Activated CD4-positive, alpha-beta memory T cell treated with anti-CD3 and anti-CD28 coated beads, Interleukin-2, amount 10 ng/mL, durations not matched to agents 7 days and 5 days (primary cell): Measurements from ENCODE around the gene CA5A. TPM values are rescaled to one million over a fixed set of nuclear protein-coding genes. Genes with fewer than 3 reads are reported as not detected.
"Not testable (repeated sequence)": the region's sequence is repeated elsewhere in the genome, so short reads cannot be mapped to it uniquely, and the experiment has no call there.

ENCODE experiments used
- CTCF ChIA-PET: fragments of 350-600 bp; sonication (Branson Sonifier 250); formaldehyde crosslinking; loops from one replicate; lab custom pipeline; 2021; ENCODE audit warnings: antibody characterized with exemption, inconsistent platforms; lab: Charles Lee
- POLR2A ChIA-PET: fragments of 350-600 bp; sonication (Branson Sonifier 250); formaldehyde crosslinking; loops from one replicate; lab custom pipeline; 2021; ENCODE audit warnings: antibody characterized with exemption; lab: Charles Lee
- DNase-seq: peaks from one replicate; pipeline ENCODE4 v3.0.0-alpha.2; 2020
- H3K27ac Mint-ChIP-seq: one replicate; pipeline ENCODE4 v1.8.0; 2021; ENCODE audit warnings: mild to moderate bottlenecking, mixed read lengths
- H3K27me3 Mint-ChIP-seq: one replicate; pipeline ENCODE4 v1.8.0; 2021; ENCODE audit warnings: mixed read lengths
- H3K36me3 Mint-ChIP-seq: one replicate; pipeline ENCODE4 v1.8.0; 2021; ENCODE audit warnings: low read depth, mixed read lengths
- H3K4me1 Mint-ChIP-seq: one replicate; pipeline ENCODE4 v1.8.0; 2021; ENCODE audit warnings: mixed read lengths
- H3K4me3 Mint-ChIP-seq: one replicate; pipeline ENCODE4 v1.8.0; 2021; ENCODE audit warnings: mild to moderate bottlenecking, mixed read lengths
- H3K9me3 Mint-ChIP-seq: one replicate; pipeline ENCODE4 v1.8.0; 2021; ENCODE audit warnings: mixed read lengths
- total RNA-seq, 2 experiments: library from RNA; stranded (reverse); gene quantifications; one replicate each; pipeline ENCODE4 v1.2.3, GENCODE V29; 2021

Gene CA5A
- total RNA-seq: not detected

GRCh38 chr16:87936375-87937230 lies at the start of gene CA5A:
Gene CA5A, minus strand, starts transcription at chr16:87936529. Its CDS starts 79 bp downstream, at chr16:87936450.
- Mint-ChIP-seq H3K27ac (no peak within 1 kb of the TSS), H3K36me3 (no peaks in the 10 kb centered on the region), H3K4me1 (no peaks in the 10 kb centered on the region), H3K27me3 (peaks cover 3% of the 10 kb centered on the region), H3K4me3 (no peak within 1 kb of the TSS), H3K9me3 (peaks cover 3% of the 10 kb centered on the region)
- no peak for DNase-seq
- CTCF ChIA-PET: no interaction called here
- POLR2A ChIA-PET: no interaction called here

GRCh38 chr16:87985493-87985892 lies 49.2 kb upstream of the CA5A start:
- not testable (repeated sequence) for H3K4me3 Mint-ChIP-seq, H3K9me3 Mint-ChIP-seq, DNase-seq, H3K27me3 Mint-ChIP-seq, H3K27ac Mint-ChIP-seq
- H3K4me1 Mint-ChIP-seq: peaks cover 34% of the 10 kb centered on the region
- H3K36me3 Mint-ChIP-seq: peaks cover 47% of the 10 kb centered on the region
- CTCF ChIA-PET: interaction anchor here (0.6 to 1.8 kb wide), 2 partner anchors 22 to 445 kb away, joined by 3 to 4 read pairs; no protein-coding TSS in a partner anchor
- POLR2A ChIA-PET: interaction anchor here (1.0 to 1.5 kb wide), 2 partner anchors 22 to 32 kb away, joined by 3 read pairs; no protein-coding TSS in a partner anchor

GRCh38 chr16:87984632-87985267 lies 48.4 kb upstream of the CA5A start:
- H3K4me1 Mint-ChIP-seq: peaks cover 39% of the 10 kb centered on the region
- H3K36me3 Mint-ChIP-seq: peaks cover 51% of the 10 kb centered on the region
- H3K9me3 Mint-ChIP-seq: no peaks in the 10 kb centered on the region
- no peak for DNase-seq
- H3K4me3 Mint-ChIP-seq: no peak overlapping the region
- H3K27ac Mint-ChIP-seq: no peak overlapping the region
- CTCF ChIA-PET: interaction anchor here (1.8 kb wide), 1 partner anchor 23 kb away, joined by 4 read pairs; no protein-coding TSS in a partner anchor
- POLR2A ChIA-PET: interaction anchor here (1.2 to 1.5 kb wide), 2 partner anchors 21 to 28 kb away, joined by 3 read pairs; no protein-coding TSS in a partner anchor
- H3K27me3 Mint-ChIP-seq: no peaks in the 10 kb centered on the region

DNA sequence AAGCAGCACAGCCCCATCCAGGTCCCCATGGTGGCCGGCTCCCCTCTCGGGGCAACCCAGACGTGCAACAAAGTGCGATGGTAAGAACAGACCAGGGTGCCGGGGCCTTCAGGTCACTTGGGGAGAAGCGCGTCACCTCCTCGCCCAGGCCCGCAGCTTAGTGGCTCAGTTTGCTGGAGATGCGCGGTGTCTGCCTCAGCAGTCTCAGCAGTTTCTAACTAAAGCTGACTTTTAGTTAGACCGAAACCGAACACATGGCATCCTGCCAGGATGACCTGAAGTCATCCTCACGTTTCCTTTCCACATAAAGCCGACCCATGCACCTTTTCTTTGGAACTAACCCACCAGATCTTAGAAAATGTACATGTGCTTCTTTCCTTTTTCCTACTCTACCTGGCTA lies 47.9 kb upstream of the CA5A start:
- not testable (repeated sequence) for H3K4me3 Mint-ChIP-seq, H3K9me3 Mint-ChIP-seq, H3K27me3 Mint-ChIP-seq, DNase-seq
- peak overlapping the region; percentile 16 for H3K27ac Mint-ChIP-seq
- POLR2A ChIA-PET: interaction anchor here (1.2 to 1.5 kb wide), 2 partner anchors 21 to 28 kb away, joined by 3 read pairs; no protein-coding TSS in a partner anchor
- CTCF ChIA-PET: interaction anchor here (1.8 kb wide), 1 partner anchor 23 kb away, joined by 4 read pairs; no protein-coding TSS in a partner anchor
- H3K4me1 Mint-ChIP-seq: peaks cover 39% of the 10 kb centered on the region
- peaks cover 53% of the 10 kb centered on the region for H3K36me3 Mint-ChIP-seq

DNA sequence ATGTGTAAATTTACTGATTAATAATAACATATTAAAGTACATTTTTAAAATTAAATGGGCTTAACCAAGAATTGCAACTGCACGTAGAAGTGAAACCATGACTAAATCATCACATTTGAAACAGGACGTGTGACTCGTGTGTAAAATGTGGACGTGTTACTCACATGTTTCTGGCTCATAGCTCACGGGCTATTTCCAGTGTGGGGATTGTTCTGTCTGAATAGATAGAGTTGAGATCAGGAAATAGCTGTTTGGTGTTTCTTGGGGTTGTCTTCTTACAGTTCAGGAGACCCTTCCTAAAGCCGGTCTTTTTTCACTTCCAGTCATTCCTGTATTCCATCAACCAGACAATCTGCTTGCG lies 47.4 kb upstream of the CA5A start:
- DNase-seq: peak; percentile 26
- not testable (repeated sequence) for H3K9me3 Mint-ChIP-seq, H3K4me3 Mint-ChIP-seq, H3K27me3 Mint-ChIP-seq
- H3K4me1 Mint-ChIP-seq: peaks cover 43% of the 10 kb centered on the region
- ChIA-PET CTCF (interaction anchor here (1.8 kb wide), 1 partner anchor 24 kb away, joined by 4 read pairs; no protein-coding TSS in a partner anchor), POLR2A (interaction anchor here (1.2 kb wide), 1 partner anchor 27 kb away, joined by 3 read pairs; no protein-coding TSS in a partner anchor)
- H3K36me3 Mint-ChIP-seq: peaks cover 54% of the 10 kb centered on the region
- peak overlapping the region; percentile 35 for H3K27ac Mint-ChIP-seq

GRCh38 chr16:87983072-87983736 lies 46.9 kb upstream of the CA5A start:
- H3K4me3 Mint-ChIP-seq, CTCF ChIA-PET, DNase-seq, H3K27me3 Mint-ChIP-seq, H3K9me3 Mint-ChIP-seq: not testable (repeated sequence)
- Mint-ChIP-seq H3K4me1 (peaks cover 44% of the 10 kb centered on the region), H3K27ac (peak overlapping the region; percentile 50), H3K36me3 (peaks cover 54% of the 10 kb centered on the region)
- POLR2A ChIA-PET: interaction anchor here (1.2 kb wide), 1 partner anchor 27 kb away, joined by 3 read pairs; no protein-coding TSS in a partner anchor

DNA sequence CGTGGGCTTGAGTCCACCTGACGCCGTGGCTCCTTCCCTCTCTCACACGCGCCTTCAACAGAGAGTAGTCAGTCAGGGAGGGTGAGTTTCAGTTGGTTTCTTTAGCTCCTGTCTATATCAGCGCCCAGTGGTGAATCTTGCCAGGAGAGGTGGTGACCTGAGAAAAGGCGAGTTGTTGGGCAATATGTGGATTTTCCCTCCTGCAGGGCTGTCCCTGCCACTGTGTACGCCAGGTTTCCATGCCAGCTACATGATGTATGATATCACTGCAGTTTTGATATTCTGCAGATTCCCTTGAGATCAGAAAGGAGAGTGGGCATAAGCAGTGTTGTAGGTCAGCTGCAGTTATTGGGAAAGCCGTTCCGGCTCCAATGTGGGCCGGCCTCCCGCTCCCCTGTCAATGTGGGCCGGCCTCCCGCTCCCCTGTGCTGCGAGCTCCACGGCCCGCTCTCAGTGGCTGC lies 46.3 kb upstream of the CA5A start:
- Mint-ChIP-seq H3K36me3 (peaks cover 54% of the 10 kb centered on the region), H3K4me3 (no peak overlapping the region), H3K4me1 (peaks cover 44% of the 10 kb centered on the region), H3K27me3 (no peaks in the 10 kb centered on the region), H3K9me3 (no peaks in the 10 kb centered on the region), H3K27ac (no peak overlapping the region)
- ChIA-PET CTCF (no interaction called here), POLR2A (no interaction called here)
- no peak for DNase-seq

DNA sequence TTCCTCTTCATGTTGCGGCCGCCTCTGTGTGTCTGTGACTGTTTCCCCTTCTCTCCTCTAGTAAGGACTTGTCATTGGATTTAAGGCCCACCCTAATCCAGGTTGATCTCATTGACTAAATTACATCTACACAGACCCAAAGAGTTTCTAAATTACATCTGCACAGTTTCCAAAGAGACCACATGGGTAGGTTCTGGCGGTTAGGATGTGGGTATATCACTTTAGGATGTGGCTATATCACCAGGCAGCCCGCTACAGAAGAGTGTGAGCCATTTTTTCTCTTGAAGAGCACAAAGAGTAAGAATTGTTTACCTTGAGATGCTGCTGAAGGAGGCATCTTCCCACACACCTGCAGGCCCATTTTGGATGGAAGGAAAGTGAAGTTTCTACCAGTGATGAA lies 45.0 kb upstream of the CA5A start:
- H3K4me3 Mint-ChIP-seq, CTCF ChIA-PET, POLR2A ChIA-PET, H3K27me3 Mint-ChIP-seq, DNase-seq, H3K9me3 Mint-ChIP-seq: not testable (repeated sequence)
- peak overlapping the region; percentile 55 for H3K27ac Mint-ChIP-seq
- peaks cover 59% of the 10 kb centered on the region for H3K36me3 Mint-ChIP-seq
- H3K4me1 Mint-ChIP-seq: peaks cover 45% of the 10 kb centered on the region

DNA sequence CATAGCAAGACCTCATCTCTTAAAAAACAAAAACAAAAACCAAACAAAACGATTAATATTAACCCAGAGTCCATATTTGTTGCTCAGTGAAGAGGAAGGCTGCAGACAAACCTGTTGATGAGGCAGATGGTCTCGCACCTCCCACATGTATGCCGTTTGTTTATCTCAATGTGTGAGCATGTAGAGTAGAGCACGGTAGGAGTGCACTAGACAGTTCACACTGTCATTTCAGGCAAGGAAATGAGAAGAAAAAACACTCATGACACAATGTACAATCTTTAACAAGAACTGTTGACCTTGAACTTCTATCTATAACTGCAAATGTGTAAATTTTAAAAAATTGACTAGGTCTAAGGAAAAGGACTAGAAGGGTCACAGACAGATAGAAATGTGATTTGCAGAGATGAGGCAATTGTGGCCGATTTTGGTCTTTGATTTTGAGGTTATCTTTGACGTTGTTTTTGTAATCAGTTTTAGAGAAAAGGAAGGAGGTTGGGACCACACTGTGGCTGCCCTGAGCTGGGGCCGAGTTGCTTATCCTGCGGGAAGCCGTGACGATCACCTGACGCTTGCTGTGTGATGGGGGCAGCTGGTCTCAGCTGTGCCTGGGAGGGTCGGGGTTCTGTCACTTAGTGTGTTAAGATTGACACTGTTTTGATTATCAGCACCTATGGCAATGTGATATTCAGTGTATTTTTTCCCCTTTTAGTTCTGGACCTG lies 43.7 kb upstream of the CA5A start:
- H3K36me3 Mint-ChIP-seq: peaks cover 58% of the 10 kb centered on the region
- DNase-seq, H3K4me3 Mint-ChIP-seq, POLR2A ChIA-PET, CTCF ChIA-PET, H3K27me3 Mint-ChIP-seq, H3K9me3 Mint-ChIP-seq: not testable (repeated sequence)
- H3K4me1 Mint-ChIP-seq: peaks cover 45% of the 10 kb centered on the region
- H3K27ac Mint-ChIP-seq: peak overlapping the region; percentile 3

DNA sequence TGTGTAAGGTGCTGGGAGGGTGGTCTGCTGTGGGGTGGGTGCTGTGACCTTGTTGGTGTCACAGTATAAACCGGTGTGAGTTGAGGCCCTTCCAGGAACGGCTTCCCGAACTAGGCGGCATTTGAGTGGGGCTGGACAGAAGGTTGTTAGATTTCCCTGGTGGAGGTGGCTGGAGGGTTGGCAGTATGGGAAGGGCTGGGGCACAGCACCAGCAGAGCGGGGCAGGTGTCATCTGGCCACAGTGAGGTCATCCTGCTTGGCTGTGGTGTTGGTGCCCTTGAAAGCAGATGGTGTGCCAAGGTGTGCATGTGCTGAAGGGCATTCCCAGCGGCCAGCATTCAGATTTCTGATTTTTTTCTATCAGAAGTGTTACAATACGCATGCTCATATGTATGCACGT lies 43.0 kb upstream of the CA5A start:
- Mint-ChIP-seq H3K27me3 (no peaks in the 10 kb centered on the region), H3K9me3 (no peaks in the 10 kb centered on the region), H3K4me3 (no peak overlapping the region), H3K27ac (no peak overlapping the region), H3K36me3 (peaks cover 56% of the 10 kb centered on the region), H3K4me1 (peaks cover 42% of the 10 kb centered on the region)
- DNase-seq: no peak
- ChIA-PET POLR2A (no interaction called here), CTCF (no interaction called here)

GRCh38 chr16:87978127-87978526 lies 41.8 kb upstream of the CA5A start:
- Mint-ChIP-seq H3K27me3 (no peaks in the 10 kb centered on the region), H3K36me3 (peaks cover 53% of the 10 kb centered on the region), H3K27ac (no peak overlapping the region), H3K4me3 (no peak overlapping the region), H3K9me3 (no peaks in the 10 kb centered on the region), H3K4me1 (peaks cover 37% of the 10 kb centered on the region)
- CTCF ChIA-PET: no interaction called here
- DNase-seq: no peak
- POLR2A ChIA-PET: interaction anchor here (1.0 kb wide), 1 partner anchor 22 kb away, joined by 3 read pairs; no protein-coding TSS in a partner anchor

GRCh38 chr16:87976665-87977064 lies 40.3 kb upstream of the CA5A start:
- H3K36me3 Mint-ChIP-seq: peaks cover 54% of the 10 kb centered on the region

More at GRCh38 chr16:87976665-87977064, 40.3 kb upstream of the CA5A start:
- peaks cover 14% of the 10 kb centered on the region for H3K9me3 Mint-ChIP-seq
- POLR2A ChIA-PET: no interaction called here
- H3K27me3 Mint-ChIP-seq: no peaks in the 10 kb centered on the region
- CTCF ChIA-PET: no interaction called here
- H3K27ac Mint-ChIP-seq: no peak overlapping the region
- H3K4me1 Mint-ChIP-seq: peaks cover 25% of the 10 kb centered on the region
- no peak overlapping the region for H3K4me3 Mint-ChIP-seq
- no peak for DNase-seq
